GM03348 (cell line): ENCODE measurements around the gene TNIK.

Source experiments
- DNase-seq: peaks from one replicate; pipeline ENCODE4 v3.0.0; 2012; ENCODE audit warnings: low spot score

TNIK gene

DNA sequence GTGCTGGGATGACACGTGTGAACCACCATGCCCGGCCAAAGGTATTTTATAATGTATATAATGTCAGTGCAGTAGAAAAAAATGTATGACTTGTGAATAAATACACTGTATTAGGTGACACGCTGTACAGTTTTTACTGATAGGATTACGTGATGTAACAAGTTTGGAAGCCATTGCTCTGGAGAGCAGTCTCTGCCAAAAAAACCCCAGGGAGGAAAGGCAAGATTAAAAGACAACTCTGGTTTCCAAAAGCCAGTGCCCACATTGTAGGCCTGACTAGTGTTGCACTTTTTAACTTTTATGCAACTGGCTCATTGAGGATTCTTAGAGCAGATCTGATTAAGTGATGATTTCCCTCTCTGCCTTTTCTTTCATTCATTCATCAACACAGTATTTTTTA is 371.7 kb downstream of the TNIK start:
- DNase-seq = no peak

DNA sequence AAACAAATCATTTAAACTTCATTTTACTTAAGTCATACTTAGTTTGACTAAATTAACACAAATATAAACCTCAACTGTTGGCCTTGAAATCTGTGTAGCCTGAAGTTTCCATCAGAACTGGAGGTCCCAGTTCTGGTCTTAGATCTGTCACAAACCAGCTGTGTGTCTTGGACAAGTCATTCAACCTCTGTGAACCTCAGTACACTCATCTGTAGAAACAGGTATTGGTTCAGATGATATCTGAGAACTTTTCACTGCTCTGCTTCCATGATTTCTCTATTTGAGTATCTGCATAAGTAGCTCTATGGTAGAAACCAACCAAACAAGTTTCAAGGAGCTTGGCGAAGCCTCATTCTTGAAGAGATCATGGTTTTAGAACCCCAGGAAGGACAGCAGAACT is 373.3 kb downstream of the TNIK start:
- DNase-seq = no peak

DNA sequence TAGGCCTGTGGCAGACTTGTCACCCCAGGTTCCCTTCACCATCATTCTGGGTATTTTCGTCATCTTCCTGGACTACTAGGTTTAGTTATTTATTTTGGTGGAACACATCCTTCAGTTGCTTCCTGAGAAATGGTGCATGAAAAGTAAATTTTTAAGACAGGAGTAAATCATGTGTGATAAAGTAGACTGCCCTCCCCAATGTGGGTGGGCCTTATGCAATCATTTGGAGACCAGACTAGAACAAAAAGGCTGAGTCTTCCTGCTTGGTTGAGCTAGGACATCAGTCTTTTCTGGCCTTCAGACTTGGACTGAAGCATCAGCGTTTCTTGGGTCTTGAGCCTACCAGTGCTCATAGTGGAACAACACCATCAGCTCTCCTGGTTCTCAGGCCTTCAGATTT is 382.9 kb downstream of the TNIK start:
- DNase-seq = no peak

DNA sequence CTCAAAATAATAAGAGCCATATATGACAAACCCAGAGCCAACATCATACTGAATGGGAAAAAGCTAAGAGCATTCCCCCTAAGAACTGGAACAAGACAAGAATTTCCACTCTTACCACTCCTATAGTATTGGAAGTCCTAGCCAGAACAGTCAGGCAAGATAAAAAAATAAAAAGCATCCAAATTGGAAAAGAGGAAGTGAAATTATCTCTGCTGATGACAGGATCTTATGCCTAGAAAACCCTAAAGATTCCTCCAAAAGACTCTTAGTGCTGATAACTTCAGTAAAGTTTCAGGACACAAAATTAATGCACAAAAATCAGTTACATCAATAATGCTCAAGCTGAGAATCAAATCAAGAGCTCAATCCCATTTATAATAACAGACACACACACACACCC is 387.8 kb downstream of the TNIK start:
- no peak for DNase-seq

DNA sequence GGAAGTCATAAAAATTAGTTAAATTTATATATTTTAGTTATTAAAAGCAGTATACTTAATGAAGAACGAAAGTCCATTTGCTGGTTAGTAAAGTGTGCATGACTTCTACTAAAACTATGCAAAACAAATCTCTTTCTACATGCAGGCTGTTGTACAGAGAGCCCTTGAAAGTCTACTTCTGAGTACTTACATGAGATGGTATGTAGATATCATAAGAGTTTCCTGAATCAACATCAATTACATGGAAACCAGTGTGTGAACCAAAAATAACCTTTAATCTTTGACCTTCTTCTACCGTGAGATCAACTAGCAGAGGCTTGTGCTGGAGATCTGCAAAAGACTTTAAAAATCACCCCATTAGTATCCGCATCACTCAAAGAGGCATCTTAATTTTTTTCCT is 391.5 kb downstream of the TNIK start:
- no peak for DNase-seq

DNA sequence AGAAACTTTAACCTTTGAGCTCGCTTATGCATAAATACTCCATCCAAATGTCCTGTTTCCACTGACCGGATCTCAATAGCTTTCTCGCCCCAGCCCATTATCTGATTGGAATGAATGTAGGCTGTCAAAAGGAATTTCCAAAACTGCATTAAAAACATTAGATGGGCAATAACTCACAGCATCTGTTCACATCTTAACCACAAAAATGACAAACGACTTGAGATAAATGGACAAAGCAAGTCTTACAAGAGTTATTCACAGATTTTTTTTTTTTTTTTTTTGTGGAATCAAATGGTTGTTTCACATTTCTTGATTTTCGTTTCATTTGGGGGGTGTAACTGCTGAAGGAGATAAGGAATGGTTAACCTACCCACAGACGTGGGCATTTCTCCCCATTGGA is 394.0 kb downstream of the TNIK start:
- no peak for DNase-seq

DNA sequence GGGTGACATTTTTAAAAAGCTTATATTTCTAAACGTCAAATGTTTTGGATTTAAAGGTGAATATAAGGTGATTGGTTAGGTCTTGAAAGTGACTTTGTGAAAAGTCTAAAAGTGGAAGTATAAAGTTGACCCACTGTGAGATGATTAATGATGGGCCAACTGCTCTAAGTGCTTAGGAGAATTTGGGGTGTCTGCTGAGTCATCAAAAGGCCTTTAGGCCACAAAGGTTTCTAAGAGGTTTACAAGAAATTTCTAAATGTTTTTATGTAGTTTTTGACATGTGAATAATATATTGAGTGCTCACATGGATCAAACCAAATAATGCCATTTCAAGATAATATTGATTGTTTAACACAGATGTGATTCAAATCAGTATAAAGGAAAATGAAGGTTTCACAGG is 394.5 kb downstream of the TNIK start:
- no peak for DNase-seq

DNA sequence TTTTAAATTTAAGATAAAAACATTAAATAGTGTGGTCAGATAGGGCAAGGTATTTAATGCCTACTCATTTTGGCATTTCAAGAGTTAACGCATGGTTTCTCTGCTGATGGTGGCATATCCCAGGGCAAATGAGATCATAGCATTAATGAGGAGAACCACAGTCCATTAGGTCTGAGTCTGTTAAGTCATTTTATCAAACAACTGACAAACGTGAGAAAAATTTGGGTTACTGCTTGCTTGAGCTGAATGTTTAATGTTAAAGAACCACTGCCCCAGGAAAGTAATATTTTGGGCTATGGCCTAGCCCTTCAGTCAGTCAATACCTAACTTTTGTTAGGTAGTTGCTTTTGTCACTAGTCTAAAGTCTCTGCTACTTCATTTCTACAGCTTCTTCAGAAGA is 395.7 kb downstream of the TNIK start:
- no peak for DNase-seq

DNA sequence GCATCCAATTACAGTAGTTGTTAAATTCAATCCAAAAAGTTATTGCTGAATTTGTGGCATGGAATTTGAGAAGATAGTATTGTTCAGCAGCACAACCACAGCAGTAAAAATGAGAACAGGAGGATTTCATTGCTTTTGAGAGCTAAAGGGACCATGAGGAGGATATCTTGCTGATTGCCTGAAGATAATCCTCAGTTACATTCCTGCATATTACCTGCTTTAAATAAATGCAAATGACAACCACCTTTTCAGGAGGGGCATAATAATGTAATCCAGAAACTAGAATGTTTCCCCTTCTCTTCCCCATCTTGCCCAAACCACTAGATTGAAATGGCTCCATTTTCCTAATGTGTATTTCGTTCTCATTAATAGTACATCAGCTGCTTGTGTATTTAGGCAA is 398.5 kb downstream of the TNIK start:
- DNase-seq = no peak

DNA sequence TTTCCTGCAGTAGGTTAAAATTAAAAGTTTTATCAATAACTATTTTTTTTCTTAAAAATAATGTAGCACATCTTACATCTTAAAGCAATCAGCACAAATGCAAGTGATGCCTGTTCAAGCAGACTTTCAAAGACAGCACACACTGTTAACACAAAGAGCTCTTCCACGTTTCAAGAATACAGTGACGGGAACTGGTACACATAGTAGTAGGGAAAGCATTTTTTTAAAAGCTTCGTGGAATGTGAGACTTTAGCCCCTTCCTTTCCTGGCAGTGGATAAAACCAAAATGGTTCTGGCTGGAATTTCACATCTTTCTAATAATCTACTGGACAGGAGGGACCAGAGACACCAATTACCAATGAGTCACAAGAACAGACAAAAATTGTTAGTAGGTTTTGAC is 400.2 kb downstream of the TNIK start:
- DNase-seq = no peak

DNA sequence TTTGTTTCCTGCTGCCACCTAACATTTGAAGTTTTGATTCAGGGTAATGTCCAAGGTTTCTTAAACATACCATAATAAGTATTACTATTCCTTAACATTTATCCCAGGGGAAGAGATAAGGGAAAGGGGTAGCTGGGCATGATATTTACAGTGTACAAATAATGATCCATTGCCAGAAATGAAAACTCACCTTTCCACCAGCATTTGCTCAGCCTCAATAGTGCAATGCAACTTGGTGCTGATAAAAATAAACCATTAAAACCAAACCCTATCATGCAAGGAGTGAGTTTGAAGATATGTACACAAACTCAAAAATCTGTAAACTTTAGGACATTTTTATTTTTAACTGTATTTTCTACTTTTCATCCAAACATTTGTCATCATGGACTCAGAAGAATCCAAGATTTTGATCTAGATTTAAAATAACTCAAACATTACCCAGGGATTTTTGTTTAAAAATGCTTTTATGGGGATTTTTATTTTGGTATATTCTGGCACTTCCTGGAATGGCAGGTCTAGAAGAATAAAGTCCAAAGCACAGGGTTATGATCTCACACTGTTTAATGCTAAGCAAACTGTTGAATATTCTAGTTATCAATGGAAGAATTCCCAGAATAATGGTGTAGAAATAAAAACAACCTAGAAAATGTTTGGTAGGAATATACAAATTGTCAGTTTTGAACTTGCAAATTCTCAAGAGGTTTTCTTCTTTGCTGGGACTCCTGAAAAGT is 401.2 kb downstream of the TNIK start:
- no peak for DNase-seq

DNA sequence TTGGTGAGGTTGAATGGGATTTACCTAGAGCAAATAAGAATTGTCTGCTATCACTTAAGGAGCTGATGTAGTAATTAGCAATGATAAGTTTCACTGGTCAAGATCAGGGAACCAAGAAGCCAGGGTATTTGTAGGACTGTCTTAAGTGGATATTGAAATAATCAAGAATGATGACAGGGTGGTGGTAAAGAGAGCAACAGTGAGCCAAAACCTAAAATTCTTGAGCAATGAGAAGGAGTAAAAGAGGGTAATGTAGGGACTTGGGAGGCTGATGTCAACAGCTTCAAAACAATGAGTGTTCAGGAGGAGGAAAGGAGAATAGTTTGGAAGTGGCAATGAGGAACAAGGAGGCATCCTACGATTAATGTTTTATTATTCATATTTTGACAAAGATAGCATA is 402.1 kb downstream of the TNIK start:
- DNase-seq = peak; percentile 40

DNA sequence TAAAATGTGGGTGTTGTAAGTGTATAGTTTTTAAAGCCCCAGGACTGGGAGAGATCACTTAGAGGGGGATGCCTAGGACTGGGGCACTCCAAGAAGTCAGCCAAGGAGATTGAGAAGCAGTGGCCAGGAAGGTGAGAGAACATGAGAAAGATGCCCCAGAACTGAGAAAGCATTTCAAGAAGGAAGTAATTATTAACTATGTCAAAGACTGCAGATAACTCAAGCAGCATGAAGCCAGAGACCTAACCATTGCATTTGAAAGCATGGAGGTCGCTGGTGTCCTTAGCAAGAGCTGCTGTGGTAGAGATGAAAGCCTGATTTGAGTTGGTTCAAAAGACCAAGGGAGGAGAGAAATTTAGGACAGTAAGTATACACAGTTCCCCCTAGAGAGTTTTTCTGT is 403.1 kb downstream of the TNIK start:
- no peak for DNase-seq

DNA sequence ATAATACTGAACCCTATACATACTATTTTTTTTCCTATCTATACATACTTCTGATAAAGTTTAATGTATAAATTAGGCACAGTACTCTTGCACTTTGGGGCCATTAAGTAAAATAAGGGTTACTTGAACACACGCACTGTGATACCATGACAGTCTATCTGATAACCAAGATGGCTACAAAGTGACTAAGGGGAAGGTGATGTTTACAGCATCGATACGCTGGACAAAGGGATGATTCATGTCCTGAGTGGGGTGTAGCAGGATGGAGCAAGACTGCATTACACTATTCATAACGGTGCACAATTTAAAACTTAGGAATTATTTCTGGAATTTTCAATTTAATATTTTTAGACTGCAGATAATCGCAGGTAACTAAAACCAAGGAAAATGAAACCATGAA is 403.7 kb downstream of the TNIK start:
- DNase-seq = no peak

DNA sequence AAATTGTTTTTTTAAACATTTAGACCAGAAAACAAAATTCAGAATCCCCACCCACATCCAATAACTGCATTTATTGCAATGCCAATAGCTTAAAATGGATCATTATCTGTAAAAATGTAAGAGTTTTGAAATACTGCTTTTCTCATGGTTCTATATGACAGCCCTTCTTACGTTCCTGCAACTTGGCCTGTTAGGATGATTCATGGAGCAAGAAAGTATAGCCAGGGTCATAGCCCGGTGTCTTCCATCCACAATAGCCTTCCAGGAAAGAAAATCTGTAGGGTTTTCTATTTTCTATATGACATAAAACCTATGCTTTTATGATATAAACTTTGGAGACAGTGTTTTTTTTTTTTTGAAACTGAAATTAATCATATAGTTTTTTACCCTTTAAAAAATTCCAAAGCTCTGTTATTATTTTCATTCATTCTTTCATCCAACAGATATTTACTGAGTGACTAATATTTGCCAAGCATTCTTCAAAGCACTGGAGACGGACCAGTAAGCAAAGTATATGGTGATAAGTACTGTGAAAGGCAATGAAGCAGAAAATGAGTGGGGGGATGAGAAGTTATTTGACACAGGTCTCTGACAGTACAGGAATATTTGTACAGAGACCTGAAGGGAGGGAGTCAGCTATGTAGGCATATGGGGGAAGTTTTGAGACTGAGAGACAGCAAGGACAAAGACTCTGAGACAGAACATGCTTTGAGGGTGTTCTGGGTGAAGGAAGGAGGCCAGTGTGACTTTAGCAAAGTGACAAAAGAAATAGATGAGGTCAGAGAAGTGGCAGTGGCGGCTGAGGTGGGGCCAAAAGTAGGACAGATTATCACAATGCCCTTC is 404.6 kb downstream of the TNIK start:
- no peak for DNase-seq

DNA sequence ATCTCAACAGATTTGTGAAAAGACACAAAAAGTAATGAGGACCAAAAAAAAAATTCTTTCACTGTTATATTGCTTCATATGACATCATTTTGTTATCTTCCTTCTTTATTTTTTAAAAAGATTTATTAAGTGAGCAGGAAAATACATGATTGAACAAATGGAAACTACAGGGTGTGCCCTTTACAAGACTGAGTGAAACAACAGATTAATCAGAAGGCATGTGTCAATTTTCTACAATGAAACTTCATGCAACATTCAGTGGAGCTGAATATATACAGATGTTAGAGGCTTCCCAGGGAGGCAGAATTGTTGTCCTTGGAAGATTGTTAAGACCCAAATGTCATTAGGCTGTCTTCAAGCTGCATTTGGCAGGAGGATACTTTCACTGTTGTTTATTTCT is 405.3 kb downstream of the TNIK start:
- peak; percentile 6 for DNase-seq

DNA sequence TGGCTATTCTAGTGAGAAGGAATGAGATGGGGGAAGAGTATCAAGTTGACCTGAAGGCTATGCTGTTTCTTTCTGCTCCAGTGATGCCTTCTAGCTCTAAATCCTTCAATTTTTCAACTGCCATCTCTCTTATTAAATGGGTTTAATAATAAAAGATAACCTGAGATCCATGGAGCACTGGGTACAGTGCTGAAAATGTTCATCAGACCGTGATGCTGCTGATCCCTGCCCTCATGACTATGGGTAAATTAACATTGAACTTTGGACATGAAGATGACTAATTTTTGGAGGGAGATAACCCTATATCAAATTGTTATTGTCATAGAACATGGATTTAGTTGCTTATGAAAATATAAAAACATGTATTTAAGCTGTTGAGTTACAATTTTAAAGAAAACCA is 406.0 kb downstream of the TNIK start:
- DNase-seq = no peak

DNA sequence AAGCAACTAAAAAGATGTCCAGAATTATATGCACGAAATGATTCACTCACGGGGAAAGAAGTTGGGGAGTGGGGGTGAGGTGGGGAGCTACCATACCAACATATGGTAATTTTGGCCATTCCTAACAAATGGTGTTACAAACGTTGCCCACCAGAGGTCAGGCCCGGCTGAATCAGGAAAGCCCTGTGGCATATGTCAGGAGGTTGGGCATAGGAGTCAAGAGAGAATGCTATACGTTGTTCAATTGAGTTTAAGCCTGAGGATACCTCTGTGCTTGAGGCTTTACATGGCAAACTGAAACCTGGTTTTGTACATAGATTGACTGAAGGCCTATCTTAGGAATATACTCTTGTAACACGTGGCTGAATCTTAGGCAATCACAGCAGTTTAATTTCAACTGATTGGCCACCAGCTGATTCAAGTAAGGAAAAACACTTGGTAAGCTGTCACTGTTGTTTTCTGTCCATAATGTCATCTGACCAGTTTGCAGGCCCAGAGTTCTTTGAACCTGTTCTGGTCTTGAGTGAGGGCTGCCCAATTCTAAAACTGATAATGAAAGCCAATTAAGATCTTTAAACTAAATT is 410.3 kb downstream of the TNIK start:
- peak; percentile 64 for DNase-seq

DNA sequence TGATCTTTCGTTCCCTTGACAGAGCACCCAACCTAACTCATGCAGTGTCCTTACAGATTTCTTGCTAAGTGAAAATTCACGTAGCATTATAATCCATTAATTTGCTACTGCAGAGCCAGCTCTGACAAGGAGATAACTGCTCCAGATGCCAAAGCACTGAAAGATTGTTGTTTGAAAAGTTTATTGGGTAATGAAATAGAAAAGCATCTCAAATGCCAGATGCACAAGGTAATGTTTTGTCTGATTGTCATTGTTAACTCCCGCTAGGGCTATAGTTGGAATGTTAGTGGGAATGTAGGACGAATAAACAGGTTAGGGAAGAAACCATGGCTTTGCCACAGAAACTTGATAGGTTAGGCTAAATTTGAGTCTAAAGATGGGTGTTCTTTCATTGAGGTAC is 413.4 kb downstream of the TNIK start:
- no peak for DNase-seq

DNA sequence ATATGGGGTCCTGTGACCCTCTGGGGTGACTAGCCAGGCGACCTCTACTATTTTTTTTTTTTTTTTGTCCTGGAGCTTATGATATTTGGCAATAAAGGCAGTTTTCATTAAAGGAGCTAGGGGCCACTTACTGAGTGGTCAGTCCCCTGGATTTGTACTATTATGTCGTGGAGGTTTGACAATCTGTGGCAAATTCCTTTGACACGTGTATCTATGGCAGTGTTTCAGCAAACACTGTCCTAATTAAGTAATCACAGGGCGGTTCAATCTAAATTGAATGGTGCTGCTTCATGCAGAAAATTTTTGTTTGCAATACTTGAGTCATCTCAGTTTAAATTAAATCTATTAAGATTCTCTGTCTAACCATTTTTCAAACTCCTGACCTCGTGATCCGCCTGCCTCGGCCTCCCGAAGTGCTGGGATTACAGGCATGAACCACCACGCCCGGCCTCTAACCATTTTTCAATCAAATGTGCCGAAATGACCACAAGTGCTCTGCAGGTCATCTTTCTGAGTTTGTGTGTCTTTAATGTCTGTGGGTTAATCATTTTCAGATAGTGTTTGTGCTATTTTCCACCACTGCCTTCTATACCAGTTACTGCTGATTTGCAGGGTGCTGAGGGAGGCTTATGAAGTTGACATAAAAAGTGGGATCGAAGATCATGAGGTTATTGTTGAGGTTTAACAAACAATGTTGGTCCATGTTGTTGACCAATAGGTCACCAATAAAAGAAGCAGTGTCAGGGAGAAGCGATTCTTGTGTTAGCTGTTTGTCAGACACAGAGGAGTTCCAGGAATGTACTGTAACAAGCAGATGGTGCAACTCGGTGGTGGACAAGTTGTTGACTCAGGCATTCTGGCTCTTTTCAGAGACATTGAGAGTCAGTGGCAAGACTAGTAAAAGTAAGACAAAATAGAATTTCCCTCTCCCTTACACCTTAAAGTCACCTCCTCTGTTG is 415.1 kb downstream of the TNIK start:
- DNase-seq = peak; percentile 83

DNA sequence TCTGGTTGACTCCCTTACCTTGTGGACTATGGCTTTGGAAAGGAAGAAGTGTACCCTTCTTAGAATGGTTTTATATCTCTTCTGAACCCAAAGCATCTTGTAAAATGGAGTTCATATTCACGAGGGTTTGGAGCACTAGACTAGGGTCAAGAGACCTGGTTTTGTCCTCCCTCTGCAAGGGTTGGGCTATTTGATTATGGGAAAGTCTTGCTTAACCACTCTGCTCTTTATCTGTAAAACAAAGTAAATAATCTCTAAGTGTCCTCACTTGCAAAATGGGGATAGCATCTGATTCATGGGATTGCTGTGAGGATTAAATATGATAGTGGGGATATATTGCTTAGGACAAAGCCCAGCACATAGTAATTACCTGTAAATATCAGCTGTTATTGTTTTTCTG is 415.8 kb downstream of the TNIK start:
- no peak for DNase-seq

DNA sequence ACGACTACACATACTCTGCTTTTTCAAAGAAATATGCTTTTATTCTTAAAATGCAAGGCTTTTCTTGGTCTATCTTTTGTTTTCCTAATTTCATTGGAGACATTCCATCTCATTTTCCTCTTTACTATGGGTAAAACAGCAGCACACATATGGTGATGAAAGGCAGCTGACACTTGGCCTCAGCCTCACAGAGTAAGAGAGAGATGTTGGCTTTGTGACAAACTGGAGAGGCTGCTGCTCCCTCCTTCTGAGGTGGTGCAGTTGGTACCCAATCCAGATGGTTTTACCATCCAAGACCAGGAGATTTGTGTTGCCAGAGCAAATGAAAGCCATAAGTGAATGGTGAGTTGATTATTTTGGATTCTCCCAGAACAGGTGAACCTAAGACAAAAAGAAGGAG is 420.5 kb downstream of the TNIK start:
- no peak for DNase-seq
